Peyer's patch (tissue), 4 donors: ENCODE results near the gene PTPRM. TPM values are rescaled to one million over a fixed set of nuclear protein-coding genes. Genes with fewer than 3 reads are reported as not detected.

Source experiments
- DNase-seq, 3 donors: peaks; one replicate each; pipeline ENCODE4 v3.0.0-alpha.2; 2017 to 2019
- H3K27ac ChIP-seq, 4 donors: fragments of 200-600 bp; sonication (generic); one replicate each; pipeline ENCODE4 v1.5.1; 2016 to 2019
- H3K27me3 ChIP-seq, 2 donors: fragments of 200-600 bp; sonication (generic); one replicate each; pipeline ENCODE4 v1.5.1; 2019
- H3K36me3 ChIP-seq, 3 donors: fragments of 200-600 bp; sonication (generic); one replicate each; pipeline ENCODE4 v1.5.1; 2016 to 2019
- H3K4me1 ChIP-seq, 4 donors: fragments of 200-600 bp; sonication (generic); one replicate each; pipeline ENCODE4 v1.5.1; 2016 to 2019
- H3K4me3 ChIP-seq, 4 donors: fragments of 200-600 bp; sonication (generic); 1 replicate in 3 of 4; 2 replicates in 1 of 4; pipeline ENCODE4 v1.5.1; 2016 to 2019; ENCODE audit warnings: mild to moderate bottlenecking in 1 of 4
- H3K9me3 ChIP-seq, 4 donors: fragments of 200-600 bp; sonication (generic); one replicate each; pipeline ENCODE4 v1.5.1; 2016 to 2019; ENCODE audit warnings: mild to moderate bottlenecking in 1 of 4
- CTCF ChIP-seq, 6 experiments: fragments of 450-650 bp in 4 of 6; fragments of 200-600 bp in 2 of 6; sonication (generic) in 1 of 6; IDR thresholded peaks; one replicate each; pipeline ENCODE4 v1.5.1; 2017 to 2019; ENCODE audit warnings: antibody characterized with exemption in 6 of 6, mild to moderate bottlenecking in 3 of 6, moderate library complexity in 1 of 6
- POLR2A ChIP-seq, 2 donors: fragments of 450-650 bp; IDR thresholded peaks; one replicate each; pipeline ENCODE4 v1.5.1; 2017; ENCODE audit warnings: antibody characterized with exemption in 2 of 2, mild to moderate bottlenecking in 2 of 2, moderate library complexity in 2 of 2
- total RNA-seq, 4 donors: library from RNA; depleted of rRNA; stranded (reverse); fragments of >200 nt; gene quantifications; one replicate each; pipeline ENCODE4 v1.1.0, GENCODE V29; 2016

PTPRM gene
- total RNA-seq, 4 donors from 2014 or later: 39.6 to 211 (median 80.3) TPM

GRCh38 chr18:7772510-7772888, 205.4 kb downstream of the PTPRM start:
- Histone ChIP-seq H3K36me3 (no peaks in the 10 kb centered on the region), H3K4me1 (no peaks in the 10 kb centered on the region), H3K4me3 (no peak overlapping the region), H3K27me3 (no peaks in the 10 kb centered on the region), H3K9me3 (no peaks in the 10 kb centered on the region), H3K27ac (no peak overlapping the region)
- DNase-seq: no peak
- TF ChIP-seq CTCF (IDR thresholded peaks at IDR 0.05) (no peak), POLR2A (IDR thresholded peaks at IDR 0.05) (no peak)

- no peaks in the 10 kb centered on the region for H3K36me3 ChIP-seq
- DNase-seq: no peak
- no peak for TF ChIP-seq CTCF (IDR thresholded peaks at IDR 0.05)
- TF ChIP-seq POLR2A (IDR thresholded peaks at IDR 0.05): no peak
- H3K27ac ChIP-seq: no peak overlapping the region
- H3K4me3 ChIP-seq: no peak overlapping the region
- H3K9me3 ChIP-seq: no peaks in the 10 kb centered on the region
- no peaks in the 10 kb centered on the region for H3K4me1 ChIP-seq
- H3K27me3 ChIP-seq: no peaks in the 10 kb centered on the region
Observed at GRCh38 chr18:7772951-7773350, 205.8 kb downstream of the PTPRM start.

GRCh38 chr18:7775128-7775527, 208.0 kb downstream of the PTPRM start:
- TF ChIP-seq POLR2A (IDR thresholded peaks at IDR 0.05) (no peak), CTCF (IDR thresholded peaks at IDR 0.05) (no peak)
- H3K27ac ChIP-seq: no peak overlapping the region
- no peak overlapping the region for H3K4me3 ChIP-seq
- H3K4me1 ChIP-seq: no peaks in the 10 kb centered on the region
- H3K9me3 ChIP-seq: no peaks in the 10 kb centered on the region
- H3K36me3 ChIP-seq: no peaks in the 10 kb centered on the region
- no peak for DNase-seq
- no peaks in the 10 kb centered on the region for H3K27me3 ChIP-seq

- no peak for DNase-seq
- H3K9me3 ChIP-seq: no peaks in the 10 kb centered on the region
Observed at GRCh38 chr18:7775843-7776242, 208.7 kb downstream of the PTPRM start.

GRCh38 chr18:7778181-7778580, 211.1 kb downstream of the PTPRM start:
- no peaks in the 10 kb centered on the region for H3K36me3 ChIP-seq
- H3K4me3 ChIP-seq: no peak overlapping the region
- TF ChIP-seq CTCF (IDR thresholded peaks at IDR 0.05): no peak
- no peak for TF ChIP-seq POLR2A (IDR thresholded peaks at IDR 0.05)
- no peaks in the 10 kb centered on the region for H3K9me3 ChIP-seq
- H3K27ac ChIP-seq: no peak overlapping the region
- DNase-seq: no peak
- H3K4me1 ChIP-seq: no peaks in the 10 kb centered on the region
- H3K27me3 ChIP-seq: no peaks in the 10 kb centered on the region

More at GRCh38 chr18:7775843-7776242, 208.7 kb downstream of the PTPRM start:
- no peaks in the 10 kb centered on the region for H3K36me3 ChIP-seq
- H3K4me3 ChIP-seq: no peak overlapping the region
- H3K27ac ChIP-seq: no peak overlapping the region
- H3K27me3 ChIP-seq: no peaks in the 10 kb centered on the region
- TF ChIP-seq POLR2A (IDR thresholded peaks at IDR 0.05) (no peak), CTCF (IDR thresholded peaks at IDR 0.05) (no peak)
- no peaks in the 10 kb centered on the region for H3K4me1 ChIP-seq

GRCh38 chr18:7779211-7779610, 212.1 kb downstream of the PTPRM start:
- TF ChIP-seq POLR2A (IDR thresholded peaks at IDR 0.05): no peak
- no peak for TF ChIP-seq CTCF (IDR thresholded peaks at IDR 0.05)

More at GRCh38 chr18:7779211-7779610, 212.1 kb downstream of the PTPRM start:
- Histone ChIP-seq H3K27ac (no peak overlapping the region), H3K27me3 (no peaks in the 10 kb centered on the region), H3K9me3 (no peaks in the 10 kb centered on the region), H3K4me1 (no peaks in the 10 kb centered on the region), H3K36me3 (no peaks in the 10 kb centered on the region), H3K4me3 (no peak overlapping the region)
- no peak for DNase-seq
